CD1c-positive myeloid dendritic cell (primary cell): ENCODE results near the gene DENND1B.
A peak's percentile ranks its signal among the peaks of the same experiment; 100 is the strongest.
"Not testable (repeated sequence)": the region's sequence is repeated elsewhere in the genome, so short reads cannot be mapped to it uniquely, and the experiment has no call there.

Experiments used
- DNase-seq: peaks from one replicate; pipeline ENCODE4 v3.0.0-alpha.2; 2016; ENCODE audit errors: extremely low spot score

DENND1B gene

GRCh38 chr1:197743578-197743977 lies 31.7 kb downstream of the DENND1B start:
- DNase-seq: no peak

DNA sequence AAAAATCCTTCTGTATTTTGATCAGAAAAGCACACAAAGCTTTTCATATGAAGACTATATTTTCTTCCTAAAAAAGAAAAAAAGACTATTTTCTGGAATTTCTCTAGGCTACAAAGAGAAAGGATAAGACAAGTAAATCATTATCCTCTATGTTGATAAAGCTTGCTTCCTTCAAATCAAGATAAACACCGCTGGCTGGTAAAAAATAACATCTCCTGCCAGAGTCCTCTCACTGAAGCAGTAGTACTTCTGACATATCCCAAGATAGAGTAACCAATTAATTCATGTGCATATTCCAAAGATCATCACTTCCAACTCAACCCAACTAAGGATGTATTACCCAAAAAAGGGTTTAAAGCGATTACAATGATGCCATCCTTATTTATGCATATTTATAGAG lies 34.3 kb downstream of the DENND1B start:
- DNase-seq: no peak

- DNase-seq: no peak
Measured at GRCh38 chr1:197738927-197739326, 36.4 kb downstream of the DENND1B start.

DNA sequence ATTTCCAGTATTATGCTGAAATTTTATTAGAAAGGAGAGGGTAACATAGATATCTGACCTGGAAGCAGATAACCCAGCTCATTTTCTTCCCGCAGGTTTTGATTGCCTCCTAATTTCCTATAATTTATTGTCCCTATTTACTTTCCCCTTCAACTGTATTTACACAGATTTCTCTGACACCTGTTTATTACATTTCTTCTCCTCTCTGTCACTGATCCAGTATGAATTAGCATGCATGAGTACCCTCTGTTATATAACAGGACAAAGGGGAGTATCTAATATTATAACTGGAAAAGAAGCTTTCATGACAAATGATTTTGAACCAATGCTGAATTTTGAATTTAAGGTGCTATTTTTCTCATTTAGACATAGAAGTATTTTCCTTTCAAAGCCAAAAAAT lies 37.4 kb downstream of the DENND1B start:
- DNase-seq: no peak

DNA sequence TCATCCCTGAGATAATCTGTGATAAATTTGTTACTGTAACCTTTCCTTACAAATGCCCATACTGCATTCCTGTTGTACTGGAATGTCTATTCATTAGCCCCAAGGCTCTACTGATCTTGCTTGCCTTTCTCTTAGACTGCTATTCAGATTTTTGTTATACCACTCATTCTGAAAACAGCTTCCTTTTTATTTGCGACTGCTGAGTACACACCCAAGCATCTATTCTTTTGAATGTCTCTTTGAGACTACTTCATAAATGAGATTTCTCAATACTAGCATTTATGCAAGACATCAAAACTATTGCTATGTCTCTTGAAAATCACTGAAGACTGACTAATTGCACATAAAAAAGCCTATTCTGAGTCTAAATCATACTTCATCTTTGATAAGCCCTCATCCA lies 38.6 kb downstream of the DENND1B start:
- peak; percentile 11 for DNase-seq

- DNase-seq: no peak
Measured at GRCh38 chr1:197735461-197735860, 39.8 kb downstream of the DENND1B start.

DNA sequence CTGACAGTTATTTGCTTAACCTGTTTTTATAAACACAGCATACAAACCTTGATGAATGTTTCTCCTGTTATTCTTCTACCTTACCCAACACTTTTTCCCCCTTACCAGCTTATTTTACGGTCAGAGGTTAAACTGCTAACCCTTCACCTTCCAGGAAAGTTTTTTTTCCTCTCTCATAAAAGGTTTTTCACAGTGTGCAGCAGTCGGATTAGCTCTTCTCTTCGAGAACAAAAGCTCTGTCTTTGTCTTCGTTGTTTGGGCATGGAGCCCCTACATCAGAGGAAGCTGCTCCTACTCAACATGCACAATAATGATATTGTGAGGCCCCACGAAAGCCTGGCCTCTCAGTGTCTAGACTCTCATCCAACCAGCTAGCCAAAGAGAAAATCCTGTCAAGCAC lies 42.0 kb downstream of the DENND1B start:
- no peak for DNase-seq

GRCh38 chr1:197732187-197732586 lies 43.1 kb downstream of the DENND1B start:
- no peak for DNase-seq

GRCh38 chr1:197731449-197731848 lies 43.8 kb downstream of the DENND1B start:
- DNase-seq: no peak

- no peak for DNase-seq
Measured at GRCh38 chr1:197725976-197726375, 49.3 kb downstream of the DENND1B start.

DNA sequence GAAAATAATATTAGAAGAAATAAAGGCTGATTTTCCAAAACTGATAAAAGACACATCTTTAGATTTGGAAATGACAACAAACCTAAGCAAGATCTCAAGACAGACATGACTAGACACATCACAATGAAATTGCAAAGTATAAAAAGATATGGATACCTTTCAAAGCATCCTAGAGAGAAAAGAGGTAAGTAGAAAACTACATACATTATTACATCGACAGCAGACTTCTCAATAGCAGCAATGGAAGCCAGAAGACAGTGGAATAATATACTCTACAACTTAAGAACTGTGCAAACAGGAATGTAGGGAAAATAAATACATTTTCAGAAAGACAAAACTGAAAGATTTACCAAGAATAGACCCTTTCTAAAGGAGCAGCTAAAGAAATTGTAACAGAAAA lies 50.2 kb downstream of the DENND1B start:
- no peak for DNase-seq

- no peak for DNase-seq
Measured at GRCh38 chr1:197715806-197716205, 59.5 kb downstream of the DENND1B start.

GRCh38 chr1:197706601-197707000 lies 68.7 kb downstream of the DENND1B start:
- peak; percentile 56 for DNase-seq

GRCh38 chr1:197705941-197706340 lies 69.3 kb downstream of the DENND1B start:
- DNase-seq: no peak

DNA sequence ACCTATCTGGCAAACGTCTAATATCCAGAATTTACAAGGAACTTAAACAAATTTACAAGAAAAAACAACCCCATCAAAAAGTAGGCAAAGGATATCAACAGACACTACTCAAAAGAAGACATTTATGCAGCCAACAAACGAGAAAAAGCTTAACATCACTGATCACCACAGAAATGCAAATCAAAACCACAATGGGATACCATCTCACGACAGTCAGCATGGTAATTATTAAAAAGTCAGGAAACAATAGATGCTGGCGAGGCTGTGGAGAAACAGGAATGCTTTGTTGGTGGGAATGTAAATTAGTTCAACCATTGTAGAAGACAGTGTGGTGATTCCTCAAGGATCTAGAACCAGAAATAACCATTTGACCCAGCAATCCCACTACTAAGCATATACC lies 74.6 kb downstream of the DENND1B start:
- not testable (repeated sequence) for DNase-seq

GRCh38 chr1:197696372-197696771 lies 78.9 kb downstream of the DENND1B start:
- DNase-seq: no peak

GRCh38 chr1:197695961-197696360 lies 79.3 kb downstream of the DENND1B start:
- no peak for DNase-seq

- no peak for DNase-seq
Measured at GRCh38 chr1:197692965-197693364, 82.3 kb downstream of the DENND1B start.

DNA sequence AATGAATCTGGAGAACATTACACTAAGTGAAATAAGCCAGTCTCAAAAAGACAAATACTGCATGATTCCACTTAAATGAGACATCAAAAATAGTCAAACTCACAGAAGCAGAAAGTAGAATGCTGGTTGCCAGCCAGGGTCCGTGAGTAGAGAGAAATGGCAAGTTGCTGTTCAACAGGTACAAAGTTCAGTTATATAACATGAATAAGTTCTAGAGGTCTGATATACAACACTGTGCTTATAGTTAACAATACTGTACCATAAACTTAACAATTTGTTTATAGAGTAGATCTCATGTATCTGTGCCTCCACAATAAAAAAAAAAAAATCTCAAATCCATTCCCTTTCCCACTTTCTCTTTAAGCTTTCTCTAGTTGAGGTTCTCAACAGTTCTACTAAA lies 83.5 kb downstream of the DENND1B start:
- no peak for DNase-seq

GRCh38 chr1:197690074-197690473 lies 85.2 kb downstream of the DENND1B start:
- DNase-seq: no peak

GRCh38 chr1:197688233-197688632 lies 87.0 kb downstream of the DENND1B start:
- no peak for DNase-seq

DNA sequence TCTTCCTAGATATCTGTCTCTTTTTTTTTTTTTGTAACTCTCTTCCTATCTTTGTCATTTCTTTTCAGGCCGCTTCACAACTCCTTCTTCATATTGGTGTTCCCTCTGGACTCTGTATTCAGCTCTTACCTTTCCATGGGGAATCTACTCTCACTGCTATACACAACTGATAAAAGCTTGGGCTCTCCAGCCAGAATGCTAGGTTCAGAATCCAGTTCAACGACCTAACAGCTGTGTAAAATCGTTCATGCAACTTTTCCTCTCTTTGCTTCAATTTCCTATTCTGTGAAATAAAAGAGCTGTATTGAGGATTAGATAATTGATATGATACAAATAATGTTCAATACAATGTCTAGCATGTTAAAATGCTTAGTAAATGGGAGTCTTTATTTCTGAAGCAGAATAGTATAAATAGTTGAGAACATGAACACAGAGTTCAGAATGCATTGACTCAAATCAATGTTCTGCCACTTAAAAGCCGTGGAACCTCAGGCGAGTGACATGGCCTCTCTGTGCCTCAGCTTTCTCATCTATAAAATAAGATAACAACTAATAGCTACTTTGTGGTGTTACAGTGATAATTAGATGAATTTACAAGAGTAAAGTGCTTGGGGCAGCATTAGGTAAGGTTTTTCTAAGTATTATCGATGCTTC lies 88.5 kb downstream of the DENND1B start:
- DNase-seq: no peak

DNA sequence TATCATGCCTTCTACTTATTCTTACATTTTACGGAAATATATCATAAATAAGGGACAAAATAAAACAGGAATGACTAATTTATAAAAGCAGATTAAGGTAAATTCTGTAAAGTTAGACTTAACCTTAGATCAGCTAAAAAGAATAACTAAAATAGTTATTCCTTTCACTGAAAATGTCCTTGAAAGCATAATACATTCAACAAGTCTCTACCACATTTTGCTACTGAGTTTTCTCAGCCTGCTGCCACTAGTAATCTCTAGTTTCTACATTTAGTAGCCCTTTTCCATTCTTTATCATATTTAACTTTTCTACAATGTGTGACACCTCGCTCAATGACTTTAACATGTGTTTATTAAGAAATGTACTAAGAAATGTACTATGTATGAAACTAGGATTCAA lies 89.0 kb downstream of the DENND1B start:
- no peak for DNase-seq

GRCh38 chr1:197685785-197686184 lies 89.5 kb downstream of the DENND1B start:
- DNase-seq: no peak
